GM23248 (cell line): Measurements from ENCODE around the gene SGPP2. TPM values are rescaled to one million over a fixed set of nuclear protein-coding genes. Genes with fewer than 3 reads are reported as not detected.

Experiments used
- DNase-seq: peaks from one replicate; pipeline ENCODE4 v3.0.0-alpha.2; 2015
- H2AFZ ChIP-seq: fragments of 200-600 bp; sonication (generic); 2 replicates; pipeline ENCODE4 v1.6.1; 2016; ENCODE audit warnings: antibody characterized with exemption
- H3F3A ChIP-seq: fragments of 200-600 bp; sonication (generic); 2 replicates; pipeline ENCODE4 v1.6.1; 2016; ENCODE audit warnings: mild to moderate bottlenecking, antibody characterized with exemption, mixed run types; ENCODE audit not compliant: insufficient read depth
- H3K27ac ChIP-seq: fragments of 200-600 bp; sonication (generic); 2 replicates; pipeline ENCODE4 v1.5.1; 2016; ENCODE audit warnings: mild to moderate bottlenecking
- H3K27me3 ChIP-seq: fragments of 200-600 bp; sonication (generic); replicated peaks from 2 replicates; pipeline ENCODE4 v1.6.1; 2016; ENCODE audit warnings: mild to moderate bottlenecking; ENCODE audit not compliant: insufficient read depth
- H3K36me3 ChIP-seq: fragments of 200-600 bp; sonication (generic); 2 replicates; pipeline ENCODE4 v1.6.1; 2016; ENCODE audit warnings: low read depth, mild to moderate bottlenecking
- H3K4me1 ChIP-seq: fragments of 200-600 bp; sonication (generic); 2 replicates; pipeline ENCODE4 v1.6.1; 2016; ENCODE audit warnings: mild to moderate bottlenecking; ENCODE audit not compliant: insufficient read depth
- H3K4me2 ChIP-seq: fragments of 200-600 bp; sonication (generic); one replicate; pipeline ENCODE4 v1.6.1; 2016; ENCODE audit warnings: mild to moderate bottlenecking; ENCODE audit not compliant: unreplicated experiment
- H3K4me3 ChIP-seq: fragments of 200-600 bp; sonication (generic); 2 replicates; pipeline ENCODE4 v1.5.1; 2016; ENCODE audit warnings: mild to moderate bottlenecking
- H3K79me2 ChIP-seq: fragments of 200-600 bp; sonication (generic); 2 replicates; pipeline ENCODE4 v1.6.1; 2016; ENCODE audit warnings: mild to moderate bottlenecking; ENCODE audit not compliant: insufficient read depth
- H3K9ac ChIP-seq: fragments of 200-600 bp; sonication (generic); 2 replicates; pipeline ENCODE4 v1.6.1; 2016; ENCODE audit warnings: mild to moderate bottlenecking
- H3K9me2 ChIP-seq: fragments of 200-600 bp; sonication (generic); 2 replicates; pipeline ENCODE4 v1.6.1; 2016; ENCODE audit warnings: mixed run types, mild to moderate bottlenecking, moderate library complexity; ENCODE audit not compliant: insufficient read depth
- H3K9me3 ChIP-seq: fragments of 200-600 bp; sonication (generic); one replicate; pipeline ENCODE4 v1.6.1; 2017; ENCODE audit warnings: low read depth
- H4K20me1 ChIP-seq: fragments of 200-600 bp; sonication (generic); 2 replicates; pipeline ENCODE4 v1.6.0; 2016; ENCODE audit not compliant: insufficient read depth
- EZH2 ChIP-seq: fragments of 200-600 bp; sonication (generic); IDR thresholded peaks from 2 replicates; pipeline ENCODE4 v1.6.1; 2018; ENCODE audit warnings: antibody characterized with exemption, mild to moderate bottlenecking; ENCODE audit not compliant: insufficient read depth, poor library complexity, severe bottlenecking
- EZH2phosphoT487 ChIP-seq: fragments of 200-600 bp; sonication (generic); IDR thresholded peaks from 2 replicates; pipeline ENCODE4 v1.6.1; 2018; ENCODE audit warnings: antibody characterized with exemption, moderate library complexity, mild to moderate bottlenecking, low read depth; ENCODE audit not compliant: insufficient read depth
- WGBS, 2 experiments: methylation state at CpG; one replicate each; pipeline ENCODE4 v1.1.6; 2015 to 2017; ENCODE audit warnings: low lambda C conversion rate in 2 of 2, low coverage in 1 of 2; ENCODE audit errors: missing lambda C conversion rate in 2 of 2; 5-methylcytosine and 5-hydroxymethylcytosine counted together
- in situ Hi-C: fragments of 300-500 bp; cut with MboI; formaldehyde crosslinking; loops from 2 replicates; pipeline ENCODE4 v1.15.0; 2020
- polyA plus RNA-seq: library from polyadenylated mRNA; unstranded; fragments of >200 nt; fragmentation: Nextera tagmentation; extraction: Ambion mirVana; gene quantifications from 2 replicates; pipeline ENCODE4 v1.2.1, GENCODE V29; 2016
- total RNA-seq: library from RNA; depleted of rRNA; stranded (reverse); fragments of >200 nt; shearing (Covaris generic); gene quantifications from 2 replicates; pipeline ENCODE4 v1.2.3, GENCODE V29; 2014

The SGPP2 gene
- total and polyA plus RNA-seq, 2 experiments from 2014 or later = not detected

DNA sequence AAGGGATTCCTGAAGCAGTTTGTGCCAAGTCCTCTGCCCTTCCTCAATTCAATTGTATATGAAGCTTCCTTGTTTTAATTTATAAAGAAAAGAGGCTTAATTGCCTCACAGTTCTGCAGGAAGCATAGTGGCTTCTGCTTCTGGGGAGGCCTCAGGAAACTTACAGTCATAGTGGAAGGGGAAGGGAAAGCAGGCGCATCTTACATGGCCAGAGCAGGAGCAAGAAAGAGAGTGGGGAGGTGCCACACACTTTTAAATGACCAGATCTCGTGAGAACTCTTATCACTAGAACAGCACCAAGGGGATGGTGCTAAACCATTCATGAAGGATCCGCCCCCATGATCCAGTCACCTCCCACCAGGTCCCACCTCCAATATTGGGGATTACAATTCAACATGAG lies 114.2 kb downstream of the SGPP2 start:
- Histone ChIP-seq H3K27me3 (peaks cover 10% of the 10 kb centered on the region; the same call in 1 of the 2 replicates), H3K4me1 (no peaks in the 10 kb centered on the region), H3K4me2 (no peak overlapping the region), H3F3A (no peaks in the 10 kb centered on the region), H3K9ac (no peak overlapping the region), H3K79me2 (no peaks in the 10 kb centered on the region), H3K27ac (no peak overlapping the region), H2AFZ (no peak overlapping the region), H3K4me3 (no peak overlapping the region), H3K36me3 (no peaks in the 10 kb centered on the region), H3K9me3 (no peaks in the 10 kb centered on the region), H3K9me2 (no peaks in the 10 kb centered on the region), H4K20me1 (no peaks in the 10 kb centered on the region)
- WGBS, 2 experiments = 39 to 43% methylated on average over 3 of the region's 3 CpGs
- no peak for DNase-seq
- in situ Hi-C loops = no loop called here
- no peak for TF ChIP-seq EZH2phosphoT487
- TF ChIP-seq EZH2 = no peak

DNA sequence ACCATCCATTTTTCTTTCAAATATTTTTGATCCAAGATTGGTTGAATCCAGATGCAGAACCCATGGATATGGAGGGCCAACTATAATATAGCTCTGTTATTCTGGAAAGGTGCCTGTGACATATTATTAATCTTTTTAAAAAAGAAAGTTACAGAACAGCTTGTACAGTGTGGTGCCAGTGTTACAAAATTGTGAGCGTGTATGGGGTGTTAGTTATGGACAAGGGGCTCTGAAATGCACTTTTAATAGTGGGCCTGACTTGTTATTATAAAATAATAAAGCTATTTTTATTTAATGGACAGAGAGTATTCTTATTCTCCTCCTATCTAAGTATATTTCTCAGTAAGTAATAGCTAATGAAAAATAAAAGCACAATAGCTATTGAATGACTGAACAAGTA lies 120.3 kb downstream of the SGPP2 start:
- no peaks in the 10 kb centered on the region for H3K9me2 ChIP-seq
- H3K4me3 ChIP-seq = no peak overlapping the region
- no peaks in the 10 kb centered on the region for H3K79me2 ChIP-seq
- no peaks in the 10 kb centered on the region for H3F3A ChIP-seq
- no peak overlapping the region for H2AFZ ChIP-seq
- H3K4me2 ChIP-seq = no peak overlapping the region
- in situ Hi-C loops = no loop called here
- no peaks in the 10 kb centered on the region for H3K36me3 ChIP-seq
- no peaks in the 10 kb centered on the region for H3K9me3 ChIP-seq
- H3K4me1 ChIP-seq = no peaks in the 10 kb centered on the region
- no peak overlapping the region for H3K27ac ChIP-seq
- peaks cover 31% of the 10 kb centered on the region for H3K27me3 ChIP-seq
- TF ChIP-seq EZH2 (no peak), EZH2phosphoT487 (no peak)
- 17 to 28% methylated on average over 1 of the region's 1 CpG for WGBS, 2 experiments
- DNase-seq = no peak
- H3K9ac ChIP-seq = no peak overlapping the region
- no peaks in the 10 kb centered on the region for H4K20me1 ChIP-seq

DNA sequence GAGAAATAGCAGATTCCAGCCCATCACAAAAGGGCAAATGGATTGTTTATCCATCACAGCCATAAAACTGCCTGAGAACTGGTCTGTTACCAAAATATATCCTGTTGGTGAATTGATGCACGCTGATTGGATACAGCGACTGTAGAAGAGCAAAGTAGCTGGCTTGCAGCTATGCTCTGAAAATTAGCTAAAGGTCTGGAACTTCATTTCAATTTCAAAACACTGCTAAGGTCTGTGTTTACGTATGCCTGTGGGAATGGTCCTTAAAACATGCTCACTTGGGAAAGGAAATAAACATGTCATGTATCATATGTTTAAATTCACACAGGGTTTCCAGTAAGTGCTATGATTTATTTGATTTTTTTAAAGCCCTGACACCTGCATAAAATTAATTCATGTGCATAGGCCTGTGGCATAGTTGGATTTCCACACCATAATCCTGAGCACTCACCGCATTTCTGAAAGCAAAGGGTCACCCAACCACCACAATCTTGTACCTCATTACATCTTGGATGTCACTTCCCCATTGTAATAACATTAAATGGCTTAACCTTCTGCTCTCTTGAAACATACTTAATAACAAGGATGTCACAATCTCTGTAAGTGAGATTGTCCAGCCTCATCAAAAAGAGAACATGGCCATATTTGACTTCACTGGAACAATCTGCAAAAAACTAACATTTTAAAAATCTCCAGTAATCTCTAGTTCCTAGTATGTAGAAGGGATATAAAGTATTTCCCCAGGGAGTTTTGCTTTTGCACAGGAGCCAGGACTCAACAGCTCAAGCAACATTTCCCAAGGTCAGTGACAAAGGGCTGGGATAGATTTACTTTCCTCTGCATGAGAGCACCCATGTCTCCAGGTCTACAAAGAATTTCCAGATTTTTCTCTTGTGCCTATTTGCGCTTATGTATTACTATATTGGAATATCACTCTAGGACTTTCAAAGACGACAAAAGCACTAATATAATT lies 121.8 kb downstream of the SGPP2 start:
- Histone ChIP-seq H3K36me3 (no peaks in the 10 kb centered on the region), H3K79me2 (no peaks in the 10 kb centered on the region), H3F3A (no peaks in the 10 kb centered on the region), H3K4me3 (no peak overlapping the region), H4K20me1 (no peaks in the 10 kb centered on the region), H3K27me3 (peaks cover 28% of the 10 kb centered on the region), H3K9me3 (no peaks in the 10 kb centered on the region), H3K4me1 (no peaks in the 10 kb centered on the region), H3K27ac (no peak overlapping the region), H2AFZ (no peak overlapping the region), H3K9ac (no peak overlapping the region), H3K4me2 (no peak overlapping the region), H3K9me2 (no peaks in the 10 kb centered on the region)
- TF ChIP-seq EZH2 (no peak), EZH2phosphoT487 (no peak)
- in situ Hi-C loops = no loop called here
- DNase-seq = no peak
- WGBS, 2 experiments = 56 to 59% methylated on average over 6 of the region's 6 CpGs

DNA sequence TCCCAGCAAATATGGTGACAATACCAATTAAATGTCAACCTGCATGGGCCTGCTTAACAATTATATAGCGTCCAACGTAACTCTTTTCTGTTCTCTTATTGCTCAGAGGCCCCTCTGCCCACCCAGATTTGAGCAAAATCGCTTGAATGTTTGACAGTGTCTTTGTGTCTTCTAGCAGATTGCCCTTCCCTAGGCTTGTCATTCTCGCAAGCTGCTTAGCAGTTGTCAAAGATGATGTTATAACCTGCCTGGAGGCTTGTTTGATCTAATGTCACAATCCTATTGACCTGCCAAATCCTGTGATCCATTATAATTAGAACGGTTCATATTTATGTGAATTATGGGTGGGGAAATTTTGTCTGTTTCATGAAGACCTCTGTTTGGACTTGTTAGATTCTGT lies 122.7 kb downstream of the SGPP2 start:
- H3K9ac ChIP-seq = no peak overlapping the region
- H2AFZ ChIP-seq = no peak overlapping the region
- in situ Hi-C loops = no loop called here
- no peaks in the 10 kb centered on the region for H3K4me1 ChIP-seq
- no peaks in the 10 kb centered on the region for H3K36me3 ChIP-seq
- no peaks in the 10 kb centered on the region for H3K9me2 ChIP-seq
- H3K27me3 ChIP-seq = peaks cover 28% of the 10 kb centered on the region
- no peaks in the 10 kb centered on the region for H3F3A ChIP-seq
- 46% methylated on average over 5 of the region's 5 CpGs for WGBS, 2 experiments
- H3K27ac ChIP-seq = no peak overlapping the region
- H3K79me2 ChIP-seq = no peaks in the 10 kb centered on the region
- no peak overlapping the region for H3K4me3 ChIP-seq
- DNase-seq = no peak
- H3K9me3 ChIP-seq = no peaks in the 10 kb centered on the region
- TF ChIP-seq EZH2phosphoT487 (no peak), EZH2 (no peak)
- no peak overlapping the region for H3K4me2 ChIP-seq
- no peaks in the 10 kb centered on the region for H4K20me1 ChIP-seq
